GM21360 (cell line): ENCODE data around the gene CACNA2D2.

Source experiments
- ATAC-seq: cut with Tn5 transposase; IDR thresholded peaks from one replicate; pipeline ENCODE4 v1.9.1; 2021; ENCODE audit warnings: mild to moderate bottlenecking, moderate library complexity; ENCODE audit not compliant: unreplicated experiment

CACNA2D2 gene

DNA sequence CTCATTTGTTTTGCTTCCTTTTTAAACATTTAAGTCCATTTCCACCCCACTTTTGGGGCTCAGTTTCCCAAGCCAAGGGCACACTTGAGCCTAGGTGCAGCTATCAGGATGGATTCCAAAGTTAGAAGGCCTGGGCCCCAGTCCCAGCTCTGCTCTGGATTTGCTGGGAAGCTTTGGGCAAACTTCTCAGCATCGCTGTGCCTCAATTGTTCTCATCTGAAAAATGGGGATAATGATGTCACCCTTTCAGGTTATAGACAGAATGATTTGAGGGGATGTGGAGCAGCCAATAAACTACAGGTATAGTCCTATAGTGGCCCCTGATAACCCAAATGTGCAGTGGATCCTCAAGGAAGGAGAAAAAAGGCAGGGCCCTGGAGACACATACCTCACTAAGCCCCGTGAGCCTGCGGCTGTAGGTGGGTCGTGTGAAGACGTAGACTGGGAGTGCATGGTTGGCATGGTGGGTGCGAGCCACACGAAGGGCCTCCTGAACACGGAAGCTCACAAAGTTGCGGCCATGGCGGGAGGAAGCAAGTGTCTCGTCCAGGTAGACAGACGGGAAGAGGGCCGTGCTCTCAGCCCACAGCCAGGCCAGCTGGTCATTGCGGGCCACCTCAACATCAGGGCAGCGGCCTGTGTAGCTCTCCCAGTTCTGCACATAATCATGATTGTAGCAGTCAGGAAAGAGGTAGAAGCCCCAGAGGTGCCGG lies 184.1 kb downstream of the CACNA2D2 start:
- no peak for ATAC-seq

DNA sequence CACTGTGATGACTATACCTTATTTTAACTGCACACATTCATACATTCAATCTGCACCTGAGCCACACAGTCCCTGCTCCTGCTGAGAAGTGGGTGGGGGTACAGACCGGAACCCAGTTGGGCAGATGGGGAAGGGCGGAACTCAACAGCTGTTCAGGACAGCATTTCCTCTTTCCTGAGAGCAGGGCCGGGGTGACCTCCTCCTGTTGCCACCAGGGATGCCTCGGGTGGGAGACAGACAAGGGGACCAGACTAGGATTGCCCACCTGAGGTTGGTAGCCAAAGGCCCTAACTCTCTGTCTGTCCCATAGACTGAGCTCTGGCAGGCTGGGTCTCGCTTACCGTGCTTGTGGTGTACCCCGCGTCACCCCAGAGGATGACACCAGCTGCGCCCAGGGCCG lies 184.8 kb downstream of the CACNA2D2 start:
- no peak for ATAC-seq

DNA sequence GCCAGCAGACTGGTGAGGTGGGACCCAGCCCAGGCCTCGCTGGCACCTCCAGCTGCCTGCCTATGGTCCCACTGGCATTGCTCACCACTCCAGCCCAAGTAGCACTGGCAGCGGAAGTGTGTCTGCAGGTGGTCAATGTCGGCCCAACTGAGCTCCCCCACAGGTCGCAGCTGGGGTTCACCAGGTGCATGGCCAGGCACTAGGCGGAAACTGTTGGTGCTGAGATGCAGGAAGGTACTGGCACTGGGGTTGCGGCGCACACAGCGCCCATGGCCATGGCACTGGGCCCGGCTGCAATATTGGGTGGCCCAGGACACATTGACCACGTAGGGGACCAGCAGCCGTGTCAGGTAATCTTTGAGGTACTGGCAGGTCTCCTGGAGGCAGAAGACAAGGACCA lies 185.3 kb downstream of the CACNA2D2 start:
- no peak for ATAC-seq

DNA sequence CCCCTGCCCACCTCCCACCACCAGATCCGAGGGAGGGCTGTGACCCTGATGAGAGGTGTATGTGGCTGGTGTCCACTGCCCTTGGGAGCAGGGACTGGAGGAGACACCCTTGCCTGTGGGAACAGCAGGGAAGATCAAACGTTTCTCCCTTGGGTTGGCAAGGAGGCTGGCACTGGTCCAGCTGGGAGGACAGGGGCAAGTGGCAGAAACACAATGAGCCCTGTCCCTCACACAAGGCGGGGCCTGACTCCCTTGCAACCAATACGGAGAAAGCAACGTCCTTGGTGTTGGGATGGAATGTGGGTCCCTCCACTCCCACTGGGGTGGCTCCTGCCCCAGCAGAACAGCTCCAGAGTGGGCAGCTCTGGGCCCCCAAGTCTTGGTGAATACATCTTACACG lies 186.1 kb downstream of the CACNA2D2 start:
- ATAC-seq: no peak

DNA sequence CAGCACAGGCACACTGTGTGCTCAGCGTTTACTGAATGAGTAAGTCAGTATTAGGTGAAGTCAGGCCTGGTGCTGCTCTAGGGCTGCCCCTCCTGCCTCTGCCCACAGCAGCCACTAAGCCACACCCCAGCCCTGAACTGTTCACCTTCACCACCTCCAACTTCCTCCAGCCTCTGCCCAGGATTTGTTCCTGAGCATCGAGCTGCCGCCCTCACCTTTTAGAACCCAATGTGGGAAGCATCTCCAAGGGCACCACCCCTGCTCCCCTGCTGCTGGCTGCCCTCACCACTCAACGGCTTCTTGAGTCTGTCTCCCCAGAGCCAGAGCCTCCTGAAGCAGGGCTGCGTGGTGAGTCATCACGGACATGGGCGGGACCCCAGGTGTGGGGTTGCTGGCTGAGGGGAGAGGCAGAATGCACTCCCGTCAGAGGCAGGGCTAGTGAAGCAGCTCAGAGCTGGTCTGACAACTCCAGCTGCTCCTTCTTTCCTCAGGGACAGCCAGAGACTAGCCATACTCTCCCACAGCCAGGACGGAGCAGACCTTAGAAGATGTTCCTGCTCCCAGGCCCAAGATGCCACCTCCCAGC lies 186.7 kb downstream of the CACNA2D2 start:
- no peak for ATAC-seq

DNA sequence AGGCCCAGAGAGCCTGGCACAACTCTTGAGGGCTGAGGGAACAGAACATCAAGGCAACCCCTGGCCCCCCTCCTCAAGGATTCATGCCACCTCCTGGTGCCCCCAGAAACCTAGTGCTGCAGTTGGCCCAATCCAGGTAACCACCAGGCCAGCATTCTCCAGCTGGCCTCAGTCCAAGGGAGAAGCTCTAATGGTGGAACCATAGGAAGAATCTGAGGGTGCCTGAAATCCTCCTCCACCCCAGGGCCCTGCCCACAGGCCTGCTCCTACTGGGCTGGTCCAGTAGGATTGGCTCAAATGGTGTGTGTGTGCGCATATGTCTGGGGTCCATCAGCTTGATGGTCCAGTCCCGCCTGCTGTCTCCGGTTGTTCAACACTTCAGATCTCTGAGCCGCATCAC lies 188.6 kb downstream of the CACNA2D2 start:
- ATAC-seq: no peak

DNA sequence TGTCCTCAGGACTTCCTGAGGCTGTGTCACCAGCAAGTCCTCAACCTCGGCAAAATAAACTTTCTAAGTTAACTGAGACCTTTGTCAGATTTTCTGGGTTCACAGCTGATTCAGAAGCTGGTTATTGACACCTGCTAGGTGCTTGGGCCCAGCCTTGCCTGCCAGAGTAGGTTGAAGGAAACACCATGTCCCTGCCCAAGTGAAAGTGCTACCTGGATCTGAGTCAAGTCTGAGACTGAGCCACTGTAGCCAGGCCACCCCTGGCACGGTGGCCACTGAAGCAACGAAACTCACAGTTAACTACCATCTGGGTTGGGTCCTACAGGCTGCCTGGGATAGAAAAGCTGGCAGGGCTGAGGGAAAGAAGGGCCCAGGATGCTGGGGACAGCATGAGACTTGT lies 189.1 kb downstream of the CACNA2D2 start:
- no peak for ATAC-seq
